ENCODE data around the gene PIK3CD. TPM values are rescaled to one million over a fixed set of nuclear protein-coding genes. Genes with fewer than 3 reads are reported as not detected.

Gene PIK3CD
- total and polyA plus RNA-seq, 2 of the 8 experiments (the other 6 are each of a cell fraction or from before 2014, with no cell fraction given): 20.6 to 24.1 TPM

DNA sequence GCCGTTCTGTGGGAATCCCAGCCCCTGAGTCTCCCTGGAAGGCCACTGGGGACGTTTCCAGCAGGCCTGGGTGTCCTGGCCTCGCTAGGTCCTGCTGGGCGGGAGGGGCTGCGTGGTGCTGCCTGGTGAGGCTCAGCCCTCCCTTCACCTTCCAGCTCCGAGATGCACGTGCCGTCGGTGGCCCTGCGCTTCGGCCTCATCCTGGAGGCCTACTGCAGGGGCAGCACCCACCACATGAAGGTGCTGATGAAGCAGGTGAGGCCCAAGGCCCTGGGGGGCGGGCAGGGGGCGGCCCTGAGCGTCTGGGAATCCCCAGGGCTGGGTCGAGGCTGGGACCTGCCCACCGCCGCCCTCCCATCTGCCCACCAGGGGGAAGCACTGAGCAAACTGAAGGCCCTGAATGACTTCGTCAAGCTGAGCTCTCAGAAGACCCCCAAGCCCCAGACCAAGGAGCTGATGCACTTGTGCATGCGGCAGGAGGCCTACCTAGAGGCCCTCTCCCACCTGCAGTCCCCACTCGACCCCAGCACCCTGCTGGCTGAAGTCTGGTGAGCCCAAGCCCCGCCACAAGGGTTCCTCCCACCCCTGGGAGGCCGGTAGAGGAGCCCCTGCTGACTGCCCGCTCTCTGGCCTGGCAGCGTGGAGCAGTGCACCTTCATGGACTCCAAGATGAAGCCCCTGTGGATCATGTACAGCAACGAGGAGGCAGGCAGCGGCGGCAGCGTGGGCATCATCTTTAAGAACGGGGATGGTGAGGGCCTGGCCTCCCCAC, 70.3 kb downstream of the PIK3CD start:
- Histone ChIP-seq H3K56ac (replicated peaks; ENCODE audit: insufficient read length, low read depth, low read length) (no peak overlapping the region), H2AK5ac (ENCODE audit: low read depth, low read length) (peak overlapping the region; percentile 30; the same call in 1 of the 2 replicates), H4K91ac (replicated peaks; ENCODE audit: insufficient read length, low read length) (peak overlapping the region; percentile 93), H2BK15ac (ENCODE audit: low read length) (peak overlapping the region; percentile 92; the same call in 1 of the 2 replicates), H4K5ac (ENCODE audit: insufficient read length, low read depth, low read length) (peak overlapping the region; percentile 24), H2BK12ac (ENCODE audit: low read depth, low read length) (peak overlapping the region; percentile 98; the same call in 1 of the 2 replicates), H3K4ac (replicated peaks; ENCODE audit: insufficient read length, low read depth, low read length) (peak overlapping the region; percentile 65), H3K36me3 (ENCODE audit: control insufficient read depth in 2 of 4, insufficient read depth in 4 of 4, low read length in 3 of 4) (peaks cover 2 to 18% (median 17%) of the 10 kb centered on the region in 4 experiments; a peak in 5 of 8 replicates), H3K4me1 (replicated peaks in 1 of 4; ENCODE audit: control insufficient read depth in 3 of 4, insufficient read depth in 4 of 4, low read length in 3 of 4) (peaks cover 0 to 24% (median 16%) of the 10 kb centered on the region in 4 experiments; a peak in 6 of 7 replicates), H3K27ac (ENCODE audit: low read depth, low read length) (peak overlapping the region; percentile 17; the same call in 1 of the 2 replicates), H2BK120ac (replicated peaks; ENCODE audit: low read depth, low read length) (no peak overlapping the region), H3K79me2 (ENCODE audit: control insufficient read depth in 1 of 2, insufficient read depth in 2 of 2, low read length in 2 of 2) (no peaks in the 10 kb centered on the region), H3K9me3 (ENCODE audit: insufficient read depth in 2 of 2, low read depth in 1 of 2, low read length in 1 of 2) (peaks cover 7 to 8% of the 10 kb centered on the region in 2 experiments; a peak in 3 of 4 replicates), H4K8ac (ENCODE audit: extremely low read depth, insufficient read depth, low read length) (peak overlapping the region; percentile 45), H3K23ac (ENCODE audit: insufficient read length) (no peak overlapping the region), H3K4me2 (ENCODE audit: insufficient read depth in 1 of 2, low read depth in 2 of 2, low read length in 2 of 2) (peak overlapping the region in 1 of 2 experiments; percentile 22; a peak in 1 of 4 replicates), H3K23me2 (ENCODE audit: low read depth, low read length) (no peaks in the 10 kb centered on the region), H3K18ac (ENCODE audit: extremely low read depth, low read length) (peak overlapping the region; percentile 95), H4K20me1 (replicated peaks in 1 of 2; ENCODE audit: control insufficient read depth in 1 of 2, insufficient read depth in 2 of 2, low read length in 2 of 2) (no peaks in the 10 kb centered on the region), H3K27me3 (replicated peaks in 1 of 4; ENCODE audit: control insufficient read depth in 3 of 4, extremely low read depth in 1 of 4, insufficient read depth in 3 of 4, low read length in 3 of 4) (no peaks in the 10 kb centered on the region), H3K79me1 (ENCODE audit: low read depth, low read length) (no peaks in the 10 kb centered on the region), H3K14ac (ENCODE audit: insufficient read length) (no peak overlapping the region), H2AFZ (ENCODE audit: low read length) (no peak overlapping the region), H2BK5ac (ENCODE audit: low read depth, low read length) (peak overlapping the region; percentile 71; the same call in 1 of the 2 replicates), H3K9ac (replicated peaks in 1 of 4; ENCODE audit: extremely low read depth in 1 of 4, low read depth in 3 of 4, low read length in 3 of 4) (no peak overlapping the region), H3K4me3 (ENCODE audit: extremely low read depth in 1 of 4, insufficient read depth in 2 of 4, low read depth in 3 of 4, low read length in 4 of 4) (no peak overlapping the region), H2BK20ac (ENCODE audit: low read length) (0 out of 2 replicates have a peak overlapping the region, but pooled peaks have one; percentile 97)
- FAIRE-seq (no peak), DNase-seq (ENCODE audit: low read depth in 1 of 2, low spot score in 2 of 2) (peak; percentile 54 to 98)
- ChIA-PET POLR2A (ENCODE audit: partially characterized antibody) (interaction anchor here (0.9 to 1.4 kb wide), 3 partner anchors 14 to 677 kb away, joined by 3 to 7 read pairs (median 4); partner anchors contain the start of gene PGD), CTCF (ENCODE audit: partially characterized antibody) (interaction anchor here (0.5 to 9.2 kb wide), 47 partner anchors 9 to 666 kb away, joined by 3 to 91 read pairs (median 4); partner anchors contain the start of gene PIK3CD)
- WGBS, 2 experiments (ENCODE audit: extremely low coverage in 1 of 2, insufficient coverage in 1 of 2, insufficient read length in 1 of 2, insufficient replicate concordance in 2 of 2, low coverage in 1 of 2, low lambda C conversion rate in 2 of 2, missing lambda C conversion rate in 1 of 2): 61% methylated on average over 28 of the region's 29 CpGs; no CpG with 5 or more reads in 1 of the 2 experiments
- TF ChIP-seq GTF2F1 (IDR thresholded peaks at IDR 0.05; ENCODE audit: borderline replicate concordance, low read depth, low read length) (no peak), TBP (IDR thresholded peaks at IDR 0.05; ENCODE audit: low read depth, low read length) (no peak), SRF (IDR thresholded peaks at IDR 0.05; ENCODE audit: low read depth, low read length) (no peak), EP300 (IDR thresholded peaks at IDR 0.05; ENCODE audit: borderline replicate concordance in 1 of 2, low read depth in 2 of 2, low read length in 2 of 2) (no peak), TAF1 (IDR thresholded peaks at IDR 0.05; ENCODE audit: low read depth, low read length) (no peak), RFX5 (IDR thresholded peaks at IDR 0.05; ENCODE audit: borderline replicate concordance, low read depth, low read length) (no peak), NANOG (IDR thresholded peaks at IDR 0.05; ENCODE audit: insufficient read depth, low read depth, low read length, poor library complexity, severe bottlenecking) (no peak), POLR2AphosphoS5 (IDR thresholded peaks at IDR 0.05; ENCODE audit: low read depth, low read length) (no peak), ASH2L (IDR thresholded peaks at IDR 0.05; ENCODE audit: low read length) (peak; percentile 44), SP2 (IDR thresholded peaks at IDR 0.05; ENCODE audit: low read length) (no peak), BRCA1 (IDR thresholded peaks at IDR 0.05; ENCODE audit: low read depth, low read length) (no peak)

Measured in H1 (cell line).